Peyer's patch (tissue), 4 donors: ENCODE data around the gene CALR3. TPM values are rescaled to one million over a fixed set of nuclear protein-coding genes. Genes with fewer than 3 reads are reported as not detected.
"Not testable (repeated sequence)": the region's sequence is repeated elsewhere in the genome, so short reads cannot be mapped to it uniquely, and the experiment has no call there.

Source experiments
- DNase-seq, 3 donors: peaks; one replicate each; pipeline ENCODE4 v3.0.0-alpha.2; 2017 to 2019
- H3K27ac ChIP-seq, 4 donors: fragments of 200-600 bp; sonication (generic); one replicate each; pipeline ENCODE4 v1.5.1; 2016 to 2019
- H3K27me3 ChIP-seq, 2 donors: fragments of 200-600 bp; sonication (generic); one replicate each; pipeline ENCODE4 v1.5.1; 2019
- H3K36me3 ChIP-seq, 3 donors: fragments of 200-600 bp; sonication (generic); one replicate each; pipeline ENCODE4 v1.5.1; 2016 to 2019
- H3K4me1 ChIP-seq, 4 donors: fragments of 200-600 bp; sonication (generic); one replicate each; pipeline ENCODE4 v1.5.1; 2016 to 2019
- H3K4me3 ChIP-seq, 4 donors: fragments of 200-600 bp; sonication (generic); 1 replicate in 3 of 4; 2 replicates in 1 of 4; pipeline ENCODE4 v1.5.1; 2016 to 2019; ENCODE audit warnings: mild to moderate bottlenecking in 1 of 4
- H3K9me3 ChIP-seq, 4 donors: fragments of 200-600 bp; sonication (generic); one replicate each; pipeline ENCODE4 v1.5.1; 2016 to 2019; ENCODE audit warnings: mild to moderate bottlenecking in 1 of 4
- CTCF ChIP-seq, 6 experiments: fragments of 450-650 bp in 4 of 6; fragments of 200-600 bp in 2 of 6; sonication (generic) in 1 of 6; IDR thresholded peaks; one replicate each; pipeline ENCODE4 v1.5.1; 2017 to 2019; ENCODE audit warnings: antibody characterized with exemption in 6 of 6, mild to moderate bottlenecking in 3 of 6, moderate library complexity in 1 of 6
- POLR2A ChIP-seq, 2 donors: fragments of 450-650 bp; IDR thresholded peaks; one replicate each; pipeline ENCODE4 v1.5.1; 2017; ENCODE audit warnings: antibody characterized with exemption in 2 of 2, mild to moderate bottlenecking in 2 of 2, moderate library complexity in 2 of 2
- total RNA-seq, 4 donors: library from RNA; depleted of rRNA; stranded (reverse); fragments of >200 nt; gene quantifications; one replicate each; pipeline ENCODE4 v1.1.0, GENCODE V29; 2016

CALR3 gene
- total RNA-seq, 4 donors from 2014 or later = not detected

GRCh38 chr19:16496613-16496983 is 631 bp upstream of the CALR3 start:
- Histone ChIP-seq H3K27me3 (no peaks in the 10 kb centered on the region), H3K36me3 (peaks cover 0 to 3% (median 0%) of the 10 kb centered on the region in 3 donors), H3K4me3 (peak overlapping the region; percentile 52 to 76 (median 70)), H3K27ac (peak overlapping the region in 3 of 4 donors; percentile 59 to 82 (median 65)), H3K4me1 (peaks cover 0 to 8% (median 2%) of the 10 kb centered on the region in 4 donors), H3K9me3 (no peaks in the 10 kb centered on the region)
- peak in 2 of 3 donors; percentile 23 to 49 for DNase-seq
- TF ChIP-seq POLR2A (IDR thresholded peaks at IDR 0.05) (no peak), CTCF (IDR thresholded peaks at IDR 0.05) (no peak)

- H3K4me1 ChIP-seq, H3K27me3 ChIP-seq, H3K9me3 ChIP-seq, H3K36me3 ChIP-seq, H3K4me3 ChIP-seq, DNase-seq, H3K27ac ChIP-seq: not testable (repeated sequence)
Observed at GRCh38 chr19:16486476-16486875, 9.5 kb downstream of the CALR3 start.

- H3K4me3 ChIP-seq = no peak overlapping the region
- H3K27ac ChIP-seq = no peak overlapping the region
- H3K9me3 ChIP-seq = no peaks in the 10 kb centered on the region
- H3K27me3 ChIP-seq = no peaks in the 10 kb centered on the region
- no peak for TF ChIP-seq CTCF (IDR thresholded peaks at IDR 0.05)
- TF ChIP-seq POLR2A (IDR thresholded peaks at IDR 0.05) = no peak
- no peaks in the 10 kb centered on the region for H3K36me3 ChIP-seq
- DNase-seq = no peak
- H3K4me1 ChIP-seq = no peaks in the 10 kb centered on the region
Observed at GRCh38 chr19:16482745-16483144, 13.2 kb downstream of the CALR3 start.

- Histone ChIP-seq H3K36me3 (no peaks in the 10 kb centered on the region), H3K27me3 (no peaks in the 10 kb centered on the region), H3K4me1 (no peaks in the 10 kb centered on the region), H3K9me3 (peaks cover 0 to 3% (median 0%) of the 10 kb centered on the region in 4 donors), H3K27ac (no peak overlapping the region), H3K4me3 (no peak overlapping the region)
- no peak for DNase-seq
- TF ChIP-seq CTCF (IDR thresholded peaks at IDR 0.05) = no peak
- TF ChIP-seq POLR2A (IDR thresholded peaks at IDR 0.05) = no peak
Observed at GRCh38 chr19:16477311-16477710, 18.7 kb downstream of the CALR3 start.

GRCh38 chr19:16476401-16476800 is 19.6 kb downstream of the CALR3 start:
- no peak overlapping the region for H3K27ac ChIP-seq
- no peaks in the 10 kb centered on the region for H3K4me1 ChIP-seq
- no peaks in the 10 kb centered on the region for H3K36me3 ChIP-seq
- no peak for DNase-seq
- H3K27me3 ChIP-seq = no peaks in the 10 kb centered on the region
- peaks cover 0 to 3% (median 0%) of the 10 kb centered on the region in 4 donors for H3K9me3 ChIP-seq
- TF ChIP-seq CTCF (IDR thresholded peaks at IDR 0.05) = no peak
- TF ChIP-seq POLR2A (IDR thresholded peaks at IDR 0.05) = no peak
- H3K4me3 ChIP-seq = no peak overlapping the region

- Histone ChIP-seq H3K9me3 (peaks cover 0 to 3% (median 0%) of the 10 kb centered on the region in 4 donors), H3K27me3 (no peaks in the 10 kb centered on the region), H3K27ac (no peak overlapping the region), H3K4me1 (peaks cover 0 to 15% (median 8%) of the 10 kb centered on the region in 4 donors), H3K4me3 (no peak overlapping the region), H3K36me3 (no peaks in the 10 kb centered on the region)
- DNase-seq = no peak
- TF ChIP-seq CTCF (IDR thresholded peaks at IDR 0.05) (no peak), POLR2A (IDR thresholded peaks at IDR 0.05) (no peak)
Observed at GRCh38 chr19:16473875-16474392, 22.0 kb downstream of the CALR3 start.
